Ishikawa (cell line): ENCODE measurements around the gene SMOC1.

Experiments used
- CEBPB ChIP-seq: IDR thresholded peaks from 2 replicates; pipeline ENCODE4 v1.6.1; 2012
- CREB1 ChIP-seq: IDR thresholded peaks from 2 replicates; pipeline ENCODE4 v1.6.1; 2012; ENCODE audit warnings: low read depth
- EGR1 ChIP-seq: IDR thresholded peaks from 2 replicates; pipeline ENCODE4 v1.6.1; 2012
- EP300 ChIP-seq: IDR thresholded peaks from 2 replicates; pipeline ENCODE4 v1.6.1; 2012; ENCODE audit warnings: borderline replicate concordance
- FOXM1 ChIP-seq: IDR thresholded peaks from 2 replicates; pipeline ENCODE4 v1.6.1; 2012; ENCODE audit warnings: low read depth, borderline replicate concordance
- NFIC ChIP-seq: IDR thresholded peaks from 2 replicates; pipeline ENCODE4 v1.6.1; 2012
- RAD21 ChIP-seq: IDR thresholded peaks from 2 replicates; pipeline ENCODE4 v1.6.1; 2012; ENCODE audit warnings: low read depth
- TAF1 ChIP-seq: IDR thresholded peaks from 2 replicates; pipeline ENCODE4 v1.6.1; 2012; ENCODE audit warnings: low read depth, mild to moderate bottlenecking
- TCF12 ChIP-seq: IDR thresholded peaks from 2 replicates; pipeline ENCODE4 v1.6.1; 2012; ENCODE audit warnings: low read depth
- TEAD4 ChIP-seq: IDR thresholded peaks from 2 replicates; pipeline ENCODE4 v1.6.1; 2012
- USF1 ChIP-seq: IDR thresholded peaks from 2 replicates; pipeline ENCODE4 v1.6.1; 2012
- YY1 ChIP-seq: IDR thresholded peaks from 2 replicates; pipeline ENCODE4 v1.6.1; 2012; ENCODE audit warnings: low read depth
- ZBTB7A ChIP-seq: IDR thresholded peaks from 2 replicates; pipeline ENCODE4 v1.6.1; 2012; ENCODE audit warnings: low read depth
- TF ChIP-seq, protein P1 (sequence below): IDR thresholded peaks from 2 replicates; pipeline ENCODE4 v1.6.1; 2012; ENCODE audit warnings: low read depth, mild to moderate bottlenecking
- TF ChIP-seq, protein P2 (sequence below): IDR thresholded peaks from 2 replicates; pipeline ENCODE4 v1.6.1; 2012

The SMOC1 gene

GRCh38 chr14:69980457-69981425 lies 101.5 kb downstream of the SMOC1 start:
- no peak for TF ChIP-seq YY1
- TF ChIP-seq EP300 = no peak
- TF ChIP-seq CEBPB = no peak
- no peak for TF ChIP-seq TCF12
- TF ChIP-seq ZBTB7A = no peak
- TF ChIP-seq, protein P1, sequence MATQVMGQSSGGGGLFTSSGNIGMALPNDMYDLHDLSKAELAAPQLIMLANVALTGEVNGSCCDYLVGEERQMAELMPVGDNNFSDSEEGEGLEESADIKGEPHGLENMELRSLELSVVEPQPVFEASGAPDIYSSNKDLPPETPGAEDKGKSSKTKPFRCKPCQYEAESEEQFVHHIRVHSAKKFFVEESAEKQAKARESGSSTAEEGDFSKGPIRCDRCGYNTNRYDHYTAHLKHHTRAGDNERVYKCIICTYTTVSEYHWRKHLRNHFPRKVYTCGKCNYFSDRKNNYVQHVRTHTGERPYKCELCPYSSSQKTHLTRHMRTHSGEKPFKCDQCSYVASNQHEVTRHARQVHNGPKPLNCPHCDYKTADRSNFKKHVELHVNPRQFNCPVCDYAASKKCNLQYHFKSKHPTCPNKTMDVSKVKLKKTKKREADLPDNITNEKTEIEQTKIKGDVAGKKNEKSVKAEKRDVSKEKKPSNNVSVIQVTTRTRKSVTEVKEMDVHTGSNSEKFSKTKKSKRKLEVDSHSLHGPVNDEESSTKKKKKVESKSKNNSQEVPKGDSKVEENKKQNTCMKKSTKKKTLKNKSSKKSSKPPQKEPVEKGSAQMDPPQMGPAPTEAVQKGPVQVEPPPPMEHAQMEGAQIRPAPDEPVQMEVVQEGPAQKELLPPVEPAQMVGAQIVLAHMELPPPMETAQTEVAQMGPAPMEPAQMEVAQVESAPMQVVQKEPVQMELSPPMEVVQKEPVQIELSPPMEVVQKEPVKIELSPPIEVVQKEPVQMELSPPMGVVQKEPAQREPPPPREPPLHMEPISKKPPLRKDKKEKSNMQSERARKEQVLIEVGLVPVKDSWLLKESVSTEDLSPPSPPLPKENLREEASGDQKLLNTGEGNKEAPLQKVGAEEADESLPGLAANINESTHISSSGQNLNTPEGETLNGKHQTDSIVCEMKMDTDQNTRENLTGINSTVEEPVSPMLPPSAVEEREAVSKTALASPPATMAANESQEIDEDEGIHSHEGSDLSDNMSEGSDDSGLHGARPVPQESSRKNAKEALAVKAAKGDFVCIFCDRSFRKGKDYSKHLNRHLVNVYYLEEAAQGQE = no peak
- TF ChIP-seq TEAD4 = no peak
- no peak for TF ChIP-seq EGR1

- no peak for TF ChIP-seq EGR1
Observed at GRCh38 chr14:69982220-69982839, 103.1 kb downstream of the SMOC1 start.

GRCh38 chr14:69982886-69983285 lies 103.7 kb downstream of the SMOC1 start:
- no peak for TF ChIP-seq TAF1
- TF ChIP-seq ZBTB7A = no peak
- no peak for TF ChIP-seq NFIC
- no peak for TF ChIP-seq RAD21
- TF ChIP-seq EP300 = no peak
- no peak for TF ChIP-seq TCF12
- TF ChIP-seq FOXM1 = no peak
- TF ChIP-seq YY1 = no peak
- no peak for TF ChIP-seq TEAD4
- no peak for TF ChIP-seq USF1
- TF ChIP-seq, protein P1 = no peak
- TF ChIP-seq EGR1 = no peak
- TF ChIP-seq, protein P2, sequence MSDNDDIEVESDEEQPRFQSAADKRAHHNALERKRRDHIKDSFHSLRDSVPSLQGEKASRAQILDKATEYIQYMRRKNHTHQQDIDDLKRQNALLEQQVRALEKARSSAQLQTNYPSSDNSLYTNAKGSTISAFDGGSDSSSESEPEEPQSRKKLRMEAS = no peak
- TF ChIP-seq CEBPB = no peak
- TF ChIP-seq CREB1 = no peak

DNA sequence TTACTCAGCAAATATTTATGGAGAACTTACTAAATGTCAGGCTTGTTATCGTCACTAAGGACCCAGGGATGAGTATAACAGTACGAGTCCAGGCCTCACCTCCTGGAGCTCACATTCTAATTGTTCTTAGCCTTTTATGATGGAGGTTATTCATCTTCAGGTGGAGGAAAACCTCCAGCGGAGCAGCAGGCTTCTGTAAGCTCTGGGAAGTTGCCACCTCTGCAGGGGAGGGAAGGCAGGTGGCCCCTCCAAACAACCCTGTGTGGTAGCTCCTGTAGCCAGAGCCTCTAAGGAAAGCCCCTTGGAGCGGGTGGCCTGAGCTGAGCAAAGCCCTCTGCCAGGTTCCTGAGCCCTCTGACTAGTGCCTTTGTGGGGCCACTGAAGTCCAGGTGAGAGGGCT lies 104.1 kb downstream of the SMOC1 start:
- no peak for TF ChIP-seq CEBPB
- no peak for TF ChIP-seq NFIC
- no peak for TF ChIP-seq EP300
- no peak for TF ChIP-seq RAD21
- TF ChIP-seq, protein P1 = no peak
- TF ChIP-seq TCF12 = no peak
- TF ChIP-seq, protein P2 = no peak
- TF ChIP-seq CREB1 = no peak
- no peak for TF ChIP-seq YY1
- TF ChIP-seq ZBTB7A = no peak
- TF ChIP-seq EGR1 = no peak
- no peak for TF ChIP-seq FOXM1
- TF ChIP-seq TEAD4 = no peak
- TF ChIP-seq USF1 = no peak
- no peak for TF ChIP-seq TAF1
